Peyer's patch (tissue), 4 donors: ENCODE measurements around the gene DDAH2. TPM values are rescaled to one million over a fixed set of nuclear protein-coding genes. Genes with fewer than 3 reads are reported as not detected.

ENCODE experiments used
- DNase-seq, 3 donors: peaks; one replicate each; pipeline ENCODE4 v3.0.0-alpha.2; 2017 to 2019
- H3K27ac ChIP-seq, 4 donors: fragments of 200-600 bp; sonication (generic); one replicate each; pipeline ENCODE4 v1.5.1; 2016 to 2019
- H3K27me3 ChIP-seq, 2 donors: fragments of 200-600 bp; sonication (generic); one replicate each; pipeline ENCODE4 v1.5.1; 2019
- H3K36me3 ChIP-seq, 3 donors: fragments of 200-600 bp; sonication (generic); one replicate each; pipeline ENCODE4 v1.5.1; 2016 to 2019
- H3K4me1 ChIP-seq, 4 donors: fragments of 200-600 bp; sonication (generic); one replicate each; pipeline ENCODE4 v1.5.1; 2016 to 2019
- H3K4me3 ChIP-seq, 4 donors: fragments of 200-600 bp; sonication (generic); 1 replicate in 3 of 4; 2 replicates in 1 of 4; pipeline ENCODE4 v1.5.1; 2016 to 2019; ENCODE audit warnings: mild to moderate bottlenecking in 1 of 4
- H3K9me3 ChIP-seq, 4 donors: fragments of 200-600 bp; sonication (generic); one replicate each; pipeline ENCODE4 v1.5.1; 2016 to 2019; ENCODE audit warnings: mild to moderate bottlenecking in 1 of 4
- POLR2A ChIP-seq, 2 donors: fragments of 450-650 bp; IDR thresholded peaks; one replicate each; pipeline ENCODE4 v1.5.1; 2017; ENCODE audit warnings: antibody characterized with exemption in 2 of 2, mild to moderate bottlenecking in 2 of 2, moderate library complexity in 2 of 2
- total RNA-seq, 4 donors: library from RNA; depleted of rRNA; stranded (reverse); fragments of >200 nt; gene quantifications; one replicate each; pipeline ENCODE4 v1.1.0, GENCODE V29; 2016
- TF ChIP-seq, protein P1 (sequence below), 6 experiments: fragments of 450-650 bp in 4 of 6; fragments of 200-600 bp in 2 of 6; sonication (generic) in 1 of 6; IDR thresholded peaks; one replicate each; pipeline ENCODE4 v1.5.1; 2017 to 2019; ENCODE audit warnings: antibody characterized with exemption in 6 of 6, mild to moderate bottlenecking in 3 of 6, moderate library complexity in 1 of 6

Gene DDAH2
- total RNA-seq, 4 donors from 2014 or later, result 25.6 to 136 (median 53.3) TPM

DNA sequence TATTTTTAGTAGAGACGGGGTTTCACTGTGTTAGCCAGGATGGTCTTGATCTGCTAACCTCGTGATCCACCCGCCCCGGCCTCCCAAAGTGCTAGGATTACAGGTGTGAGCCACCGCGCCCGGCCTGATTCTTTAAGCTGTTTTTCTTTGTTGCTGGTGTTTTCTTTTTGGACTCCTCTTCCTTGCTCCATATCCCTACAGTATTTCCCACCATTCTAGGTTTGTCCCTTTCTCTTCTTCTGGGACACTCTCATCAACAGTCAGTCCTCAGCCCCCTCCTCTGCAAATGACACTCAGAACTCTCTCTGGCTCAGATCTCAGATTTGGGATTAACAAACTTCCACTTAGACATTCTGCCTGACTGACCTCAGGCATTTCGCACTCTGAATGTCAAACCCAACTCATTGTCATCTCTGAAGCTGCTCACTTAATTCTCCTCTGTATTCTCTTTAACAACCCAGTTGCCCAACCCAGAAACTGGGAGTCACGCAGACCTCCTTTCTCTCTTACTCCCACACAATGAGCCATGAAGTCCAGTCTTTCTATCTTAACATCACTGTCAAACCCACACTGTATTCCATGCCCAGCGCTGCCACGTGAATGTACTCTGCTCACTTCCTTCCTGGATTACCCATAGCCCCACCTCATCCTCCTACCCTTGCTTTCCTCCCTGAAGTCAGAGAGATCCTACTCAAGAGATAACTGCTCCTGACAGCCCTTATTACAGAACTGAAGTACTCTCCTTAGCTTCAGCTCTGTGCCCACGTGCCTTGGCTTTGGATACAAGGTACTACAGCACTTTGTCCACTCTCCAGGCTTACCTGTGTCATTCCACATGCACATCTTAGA, 3.4 kb downstream of the DDAH2 start:
- DNase-seq, result no peak
- TF ChIP-seq, protein P1, sequence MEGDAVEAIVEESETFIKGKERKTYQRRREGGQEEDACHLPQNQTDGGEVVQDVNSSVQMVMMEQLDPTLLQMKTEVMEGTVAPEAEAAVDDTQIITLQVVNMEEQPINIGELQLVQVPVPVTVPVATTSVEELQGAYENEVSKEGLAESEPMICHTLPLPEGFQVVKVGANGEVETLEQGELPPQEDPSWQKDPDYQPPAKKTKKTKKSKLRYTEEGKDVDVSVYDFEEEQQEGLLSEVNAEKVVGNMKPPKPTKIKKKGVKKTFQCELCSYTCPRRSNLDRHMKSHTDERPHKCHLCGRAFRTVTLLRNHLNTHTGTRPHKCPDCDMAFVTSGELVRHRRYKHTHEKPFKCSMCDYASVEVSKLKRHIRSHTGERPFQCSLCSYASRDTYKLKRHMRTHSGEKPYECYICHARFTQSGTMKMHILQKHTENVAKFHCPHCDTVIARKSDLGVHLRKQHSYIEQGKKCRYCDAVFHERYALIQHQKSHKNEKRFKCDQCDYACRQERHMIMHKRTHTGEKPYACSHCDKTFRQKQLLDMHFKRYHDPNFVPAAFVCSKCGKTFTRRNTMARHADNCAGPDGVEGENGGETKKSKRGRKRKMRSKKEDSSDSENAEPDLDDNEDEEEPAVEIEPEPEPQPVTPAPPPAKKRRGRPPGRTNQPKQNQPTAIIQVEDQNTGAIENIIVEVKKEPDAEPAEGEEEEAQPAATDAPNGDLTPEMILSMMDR (IDR thresholded peaks at IDR 0.05), result no peak
- no peak for TF ChIP-seq POLR2A (IDR thresholded peaks at IDR 0.05)
- Histone ChIP-seq H3K27me3 (no peaks in the 10 kb centered on the region), H3K4me3 (no peak overlapping the region), H3K36me3 (peaks cover 0 to 19% (median 0%) of the 10 kb centered on the region in 3 donors), H3K4me1 (peaks cover 0 to 33% (median 13%) of the 10 kb centered on the region in 4 donors), H3K9me3 (no peaks in the 10 kb centered on the region), H3K27ac (peak overlapping the region in 2 of 4 donors; percentile 42 to 93)

DNA sequence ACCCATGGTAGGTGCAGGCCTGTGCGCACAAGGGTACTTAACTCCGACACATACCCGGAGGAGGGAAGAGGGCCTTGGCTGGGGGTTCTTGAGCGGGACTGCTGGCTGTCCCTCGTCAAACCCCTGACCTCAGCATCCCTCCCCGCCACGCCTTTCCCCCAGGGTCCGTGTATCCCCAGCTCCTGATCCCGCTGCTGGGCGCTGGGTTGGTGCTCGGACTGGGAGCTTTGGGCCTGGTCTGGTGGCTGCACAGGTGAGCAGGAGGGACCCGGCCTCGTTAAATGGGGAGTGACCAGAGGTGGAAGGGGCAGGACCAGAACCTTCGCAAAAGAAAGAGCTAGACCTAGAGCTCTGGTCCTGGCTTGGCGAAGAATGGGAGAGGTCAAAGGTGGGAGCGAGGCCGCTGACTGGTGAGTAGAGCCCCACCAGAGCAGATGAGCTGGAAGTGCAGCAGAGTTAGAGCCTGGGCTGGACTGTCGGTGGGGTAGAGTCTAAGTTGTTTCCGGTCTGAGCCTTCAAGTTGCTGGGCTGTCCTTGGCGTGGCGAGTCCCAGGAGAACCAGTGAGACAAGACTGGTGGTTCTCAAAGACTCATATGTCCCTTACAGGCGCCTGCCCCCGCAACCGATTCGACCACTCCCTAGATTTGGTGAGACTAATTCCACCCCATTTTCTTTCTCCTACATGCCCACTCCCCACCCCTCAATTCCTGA, 5.0 kb downstream of the DDAH2 start:
- no peaks in the 10 kb centered on the region for H3K9me3 ChIP-seq

GRCh38 chr6:31723245-31723979, 5.7 kb downstream of the DDAH2 start, which contains the start of gene MPIG6B:
Gene MPIG6B, plus strand, starts transcription at chr6:31723373. Its CDS starts 11 bp downstream, at chr6:31723384.
- Histone ChIP-seq H3K27ac (no peak within 1 kb of the TSS), H3K27me3 (no peaks in the 10 kb centered on the region), H3K4me3 (no peak within 1 kb of the TSS), H3K9me3 (no peaks in the 10 kb centered on the region), H3K4me1 (peaks cover 0 to 17% (median 6%) of the 10 kb centered on the region in 4 donors), H3K36me3 (peaks cover 0 to 14% (median 0%) of the 10 kb centered on the region in 3 donors)
- TF ChIP-seq, protein P1 (IDR thresholded peaks at IDR 0.05), result no peak
- no peak for TF ChIP-seq POLR2A (IDR thresholded peaks at IDR 0.05)
- DNase-seq, result no peak

More for the DNA sequence above, 5.0 kb downstream of the DDAH2 start:
- H3K4me3 ChIP-seq, result no peak overlapping the region
- H3K36me3 ChIP-seq, result peaks cover 0 to 14% (median 0%) of the 10 kb centered on the region in 3 donors
- H3K27me3 ChIP-seq, result no peaks in the 10 kb centered on the region
- no peak for TF ChIP-seq POLR2A (IDR thresholded peaks at IDR 0.05)
- TF ChIP-seq, protein P1 (IDR thresholded peaks at IDR 0.05), result no peak
- peaks cover 0 to 25% (median 13%) of the 10 kb centered on the region in 4 donors for H3K4me1 ChIP-seq
- H3K27ac ChIP-seq, result no peak overlapping the region
- no peak for DNase-seq

DNA sequence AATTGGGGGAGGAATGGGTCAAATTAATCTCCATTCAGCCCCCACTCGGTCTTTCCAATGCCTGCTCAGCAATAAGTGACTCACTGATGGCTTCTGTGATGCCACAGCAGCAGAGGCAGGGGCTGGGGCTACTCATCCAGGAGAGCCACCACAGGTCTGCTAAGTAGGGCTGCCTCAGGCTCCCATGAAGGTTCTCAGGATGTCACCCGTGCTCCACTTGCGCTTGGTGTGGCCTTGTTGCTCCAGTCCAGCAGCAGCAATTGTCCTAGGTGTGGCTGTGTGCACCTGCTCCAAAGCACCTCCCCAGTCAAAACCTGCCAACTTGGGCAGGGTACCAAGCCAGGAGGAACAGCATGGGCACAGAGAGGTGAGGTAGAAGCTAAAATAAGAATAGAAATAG, 6.9 kb downstream of the DDAH2 start:
- Histone ChIP-seq H3K4me3 (no peak overlapping the region), H3K27me3 (no peaks in the 10 kb centered on the region), H3K4me1 (peaks cover 0 to 5% (median 0%) of the 10 kb centered on the region in 4 donors), H3K9me3 (no peaks in the 10 kb centered on the region), H3K27ac (no peak overlapping the region), H3K36me3 (peaks cover 0 to 10% (median 0%) of the 10 kb centered on the region in 3 donors)
- no peak for DNase-seq
- TF ChIP-seq, protein P1 (IDR thresholded peaks at IDR 0.05), result no peak

GRCh38 chr6:31721351-31722020, 7.6 kb downstream of the DDAH2 start, which contains the start of gene LY6G6C:
Gene LY6G6C, minus strand, starts transcription at chr6:31721746. Its CDS starts 67 bp downstream, at chr6:31721679.
- TF ChIP-seq POLR2A (IDR thresholded peaks at IDR 0.05), result no peak
- TF ChIP-seq, protein P1 (IDR thresholded peaks at IDR 0.05), result no peak
- DNase-seq, result no peak
- peaks cover 0 to 4% (median 0%) of the 10 kb centered on the region in 3 donors for H3K36me3 ChIP-seq
- H3K9me3 ChIP-seq, result no peaks in the 10 kb centered on the region
- H3K4me1 ChIP-seq, result no peaks in the 10 kb centered on the region
- no peak within 1 kb of the TSS for H3K27ac ChIP-seq
- no peak within 1 kb of the TSS for H3K4me3 ChIP-seq
- H3K27me3 ChIP-seq, result no peaks in the 10 kb centered on the region
